OCI-LY3 (cell line): ENCODE results near the gene AHSG.

Experiments used
- EZH2phosphoT487 ChIP-seq: fragments of 200-600 bp; shearing (Covaris generic); IDR thresholded peaks from 2 replicates; pipeline ENCODE4 v1.6.1; 2018; ENCODE audit warnings: antibody characterized with exemption, mixed run types, low read depth
- TF ChIP-seq, protein P1 (sequence below): fragments of 200-600, 300-600 bp; sonication (generic); IDR thresholded peaks from 2 replicates; pipeline ENCODE4 v1.5.1; 2014; ENCODE audit warnings: antibody characterized with exemption, low read length, low read depth

DNA sequence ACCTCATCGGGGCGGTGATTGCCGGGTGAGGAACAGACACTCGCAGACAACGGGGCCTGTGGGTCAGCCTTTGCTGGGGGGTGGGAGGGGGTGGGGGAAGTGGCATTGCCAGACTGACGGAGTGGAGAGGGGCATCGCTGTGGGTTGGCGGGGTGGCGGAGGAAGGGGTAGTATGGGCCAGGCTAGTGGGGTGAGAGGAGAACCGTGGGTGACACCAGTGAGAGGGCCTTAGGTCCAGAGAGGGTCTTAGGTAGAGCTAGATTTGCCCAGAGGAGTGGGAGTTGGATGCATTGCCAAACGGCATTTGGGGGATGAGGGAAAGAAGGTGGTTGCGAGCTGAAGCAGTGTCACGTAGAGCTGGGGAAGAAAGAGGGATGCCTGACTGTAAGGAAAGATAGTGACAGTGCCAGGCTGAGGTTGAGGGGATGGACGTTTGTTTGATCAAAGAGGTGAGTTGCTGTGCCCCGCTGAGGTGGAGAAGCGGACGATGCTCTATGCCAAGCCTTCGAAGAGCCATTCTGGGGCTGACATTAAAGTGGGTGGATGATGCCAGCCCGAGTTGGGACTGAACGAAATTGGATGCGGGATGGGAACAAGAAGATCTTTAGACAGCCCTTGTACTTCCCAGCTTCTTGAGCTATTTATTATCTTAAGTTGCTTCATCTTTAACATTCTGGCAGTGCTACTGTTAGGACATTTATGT is 41.8 kb upstream of the AHSG start:
- TF ChIP-seq, protein P1, sequence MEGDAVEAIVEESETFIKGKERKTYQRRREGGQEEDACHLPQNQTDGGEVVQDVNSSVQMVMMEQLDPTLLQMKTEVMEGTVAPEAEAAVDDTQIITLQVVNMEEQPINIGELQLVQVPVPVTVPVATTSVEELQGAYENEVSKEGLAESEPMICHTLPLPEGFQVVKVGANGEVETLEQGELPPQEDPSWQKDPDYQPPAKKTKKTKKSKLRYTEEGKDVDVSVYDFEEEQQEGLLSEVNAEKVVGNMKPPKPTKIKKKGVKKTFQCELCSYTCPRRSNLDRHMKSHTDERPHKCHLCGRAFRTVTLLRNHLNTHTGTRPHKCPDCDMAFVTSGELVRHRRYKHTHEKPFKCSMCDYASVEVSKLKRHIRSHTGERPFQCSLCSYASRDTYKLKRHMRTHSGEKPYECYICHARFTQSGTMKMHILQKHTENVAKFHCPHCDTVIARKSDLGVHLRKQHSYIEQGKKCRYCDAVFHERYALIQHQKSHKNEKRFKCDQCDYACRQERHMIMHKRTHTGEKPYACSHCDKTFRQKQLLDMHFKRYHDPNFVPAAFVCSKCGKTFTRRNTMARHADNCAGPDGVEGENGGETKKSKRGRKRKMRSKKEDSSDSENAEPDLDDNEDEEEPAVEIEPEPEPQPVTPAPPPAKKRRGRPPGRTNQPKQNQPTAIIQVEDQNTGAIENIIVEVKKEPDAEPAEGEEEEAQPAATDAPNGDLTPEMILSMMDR = no peak
- no peak for TF ChIP-seq EZH2phosphoT487
